K562 (cell line): ENCODE measurements around the gene PQBP1. TPM values are rescaled to one million over a fixed set of nuclear protein-coding genes. Genes with fewer than 3 reads are reported as not detected.

Experiments used
- ARHGAP35 ChIP-seq: fragments of 450-650 bp; IDR thresholded peaks from 2 replicates; pipeline ENCODE4 v1.6.1; 2018; ENCODE audit not compliant: partially characterized antibody
- BCL6 ChIP-seq: fragments of 250-450 bp; sonication (Bioruptor Pico); IDR thresholded peaks from 2 replicates; pipeline ENCODE4 v1.4.0; 2020
- CC2D1A ChIP-seq: fragments of 450-650 bp; IDR thresholded peaks from 2 replicates; pipeline ENCODE4 v1.6.1; 2017; ENCODE audit warnings: mild to moderate bottlenecking
- CUX1 ChIP-seq: fragments of 200-800 bp; sonication (Bioruptor generic); IDR thresholded peaks from 2 replicates; pipeline ENCODE4 v1.6.1; 2016; ENCODE audit warnings: missing genetic modification characterization, missing compliant biosample characterization
- DLX4 ChIP-seq: fragments of 250-450 bp; sonication (Bioruptor Pico); IDR thresholded peaks from 2 replicates; pipeline ENCODE4 v1.6.1; 2021; ENCODE audit warnings: mild to moderate bottlenecking
- E2F5 ChIP-seq: sonication (generic); formaldehyde crosslinking; IDR thresholded peaks from 2 replicates; pipeline ENCODE4 v1.8.0; 2022; ENCODE audit warnings: mild to moderate bottlenecking, missing genetic modification reagents
- FOXK2 ChIP-seq, 2 experiments: fragments of 450-650 bp; IDR thresholded peaks in 1 of 2; conservative IDR thresholded peaks in 1 of 2; 2 replicates each; pipeline ENCODE4 v1.6.1; 2016; ENCODE audit warnings: low read depth in 2 of 2, mild to moderate bottlenecking in 1 of 2
- HNRNPH1 ChIP-seq: fragments of 200-400 bp; formaldehyde crosslinking; optimal IDR thresholded peaks from 2 replicates; pipeline ENCODE3; 2017; ENCODE audit warnings: low read depth, mild to moderate bottlenecking, low read length, moderate library complexity
- KHSRP ChIP-seq: fragments of 450-650 bp; IDR thresholded peaks from 2 replicates; pipeline ENCODE4 v1.6.1; 2017
- RAD51 ChIP-seq: fragments of 450-650 bp; IDR thresholded peaks from 2 replicates; pipeline ENCODE4 v1.7.1; 2016; ENCODE audit warnings: low read depth, mild to moderate bottlenecking, borderline replicate concordance
- SIN3A ChIP-seq, 2 experiments: fragments of 150-350 bp in 1 of 2; IDR thresholded peaks; 2 replicates each; pipeline ENCODE4 v1.6.1; 2011 to 2016; ENCODE audit warnings: borderline replicate concordance in 2 of 2, low read depth in 2 of 2, low read length in 2 of 2, mild to moderate bottlenecking in 2 of 2, moderate library complexity in 2 of 2; ENCODE audit not compliant: control insufficient read depth in 1 of 2
- SPI1 ChIP-seq: IDR thresholded peaks from 2 replicates; pipeline ENCODE4 v1.6.1; 2011; ENCODE audit warnings: low read depth, low read length, control low read depth, borderline replicate concordance
- TAF1 ChIP-seq: IDR thresholded peaks from 2 replicates; pipeline ENCODE4 v1.6.1; 2011; ENCODE audit warnings: mild to moderate bottlenecking, low read length, moderate library complexity; ENCODE audit not compliant: insufficient read depth, control insufficient read depth, severe bottlenecking; ENCODE audit errors: extremely low read depth
- TAF7 ChIP-seq: fragments of 450-650 bp; IDR thresholded peaks from 2 replicates; pipeline ENCODE4 v1.6.1; 2016; ENCODE audit warnings: missing genetic modification characterization, missing compliant biosample characterization
- TCF7L2 ChIP-seq: fragments of 150-350 bp; IDR thresholded peaks from 2 replicates; pipeline ENCODE4 v1.6.1; 2016; ENCODE audit warnings: low read depth, mild to moderate bottlenecking, low read length, moderate library complexity
- ZC3H4 ChIP-seq: sonication (generic); formaldehyde crosslinking; IDR thresholded peaks from 2 replicates; pipeline ENCODE4 v1.9.0; 2021; ENCODE audit warnings: missing genetic modification reagents, borderline replicate concordance
- ZNF124 ChIP-seq: sonication (generic); formaldehyde crosslinking; IDR thresholded peaks from 2 replicates; pipeline ENCODE4 v1.8.1; 2022; ENCODE audit warnings: missing genetic modification reagents
- ZNF146 ChIP-seq: IDR thresholded peaks from one replicate; pipeline ENCODE4 v1.6.1; 2018; ENCODE audit warnings: missing compliant biosample characterization; ENCODE audit not compliant: unreplicated experiment
- ZNF41 ChIP-seq: fragments of 250-450 bp; sonication (Bioruptor Pico); conservative IDR thresholded peaks from 2 replicates; pipeline ENCODE4 v1.4.0; 2020; ENCODE audit warnings: mild to moderate bottlenecking
- ZNF512 ChIP-seq: IDR thresholded peaks from 2 replicates; pipeline ENCODE4 v1.6.1; 2016; ENCODE audit warnings: missing genetic modification characterization, missing compliant biosample characterization
- ZNF561 ChIP-seq: fragments of 450-650 bp; formaldehyde crosslinking; conservative IDR thresholded peaks from 2 replicates; pipeline ENCODE4 v1.4.0; 2020; ENCODE audit warnings: mild to moderate bottlenecking, moderate library complexity
- ZNF785 ChIP-seq: fragments of 250-450 bp; sonication (Bioruptor Pico); IDR thresholded peaks from 2 replicates; pipeline ENCODE4 v1.4.0; 2020; ENCODE audit warnings: mild to moderate bottlenecking
- polyA plus RNA-seq, 8 experiments: library from polyadenylated mRNA; depleted of rRNA in 4 of 8; stranded (reverse) in 5 of 8; unstranded in 3 of 8; fragments of >200 nt; fragmentation: Nextera tagmentation in 2 of 8; fragmentation: Illumina TruSeq in 1 of 8; extraction: Ambion mirVana in 2 of 8; extraction: Trizol in 1 of 8; gene quantifications; 2 replicates each; pipeline versions ENCODE4 v1.2.1 to v1.2.3, GENCODE V29; 2011 to 2014; ENCODE audit warnings: inconsistent platforms in 1 of 8, missing spikeins in 1 of 8
- total RNA-seq, 7 experiments: library from RNA; depleted of rRNA in 6 of 7; stranded (reverse); fragments of >200 nt in 6 of 7; fragmentation: Illumina TruSeq in 2 of 7; extraction: Trizol in 2 of 7; gene quantifications; 2 replicates each; pipeline versions ENCODE4 v1.2.1 to v1.2.3, GENCODE V29; 2011 to 2021; ENCODE audit warnings: low replicate concordance in 1 of 7

The PQBP1 gene
- total and polyA plus RNA-seq, 9 of the 15 experiments (the other 6 are each of a cell fraction or from before 2014, with no cell fraction given): 41.3 to 262 (median 112) TPM

GRCh38 chrX:48940404-48940955 is 42.8 kb downstream of the PQBP1 start (continued):
- TF ChIP-seq E2F5 (CRISPR knock-in tag) (no peak), CUX1 (no peak), SPI1 (no peak), SIN3A (IDR thresholded peaks at IDR 0.05; ENCODE audit: borderline replicate concordance in 2 of 2, control insufficient read depth in 1 of 2, low read depth in 2 of 2, low read length in 2 of 2) (peak in 1 of 2 experiments; percentile 92; a peak in 3 of 4 replicates), DLX4 (CRISPR knock-in tag) (no peak), RAD51 (peak; percentile 21; the same call in 1 of the 2 replicates), FOXK2 (conservative IDR thresholded peaks at IDR 0.05 in 1 of 2, IDR thresholded peaks at IDR 0.05 in 1 of 2; ENCODE audit: low read depth in 2 of 2) (peak; percentile 48 to 61; a peak in 3 of 4 replicates), KHSRP (no peak), CC2D1A (no peak), ARHGAP35 (no peak), HNRNPH1 (no peak), ZNF512 (tag) (no peak), ZNF561 (CRISPR knock-in tag) (no peak), ZNF146 (CRISPR knock-in tag) (no peak), TAF1 (peak; percentile 31), ZNF41 (CRISPR knock-in tag) (no peak), TAF7 (tag) (no peak), BCL6 (CRISPR knock-in tag) (no peak), ZNF124 (CRISPR knock-in tag) (no peak), ZC3H4 (CRISPR knock-in tag) (no peak), TCF7L2 (no peak), ZNF785 (CRISPR knock-in tag) (no peak)
